Measurements from ENCODE around the gene ZHX3. TPM values are rescaled to one million over a fixed set of nuclear protein-coding genes. Genes with fewer than 3 reads are reported as not detected.

The ZHX3 gene
- total RNA-seq, 4 donors from 2014 or later, result 57.8 to 74.8 (median 60.5) TPM

GRCh38 chr20:41178904-41179432 lies 138.6 kb downstream of the ZHX3 start:
- no peak overlapping the region for H3K4me3 ChIP-seq (replicated peaks in 1 of 3)
- H3K9me3 ChIP-seq, result no peaks in the 10 kb centered on the region
- DNase-seq, result peak; percentile 70 to 79
- H3K27ac ChIP-seq, result peak overlapping the region; percentile 2 to 52 (median 46)
- peaks cover 8 to 12% of the 10 kb centered on the region in 2 donors for H3K36me3 ChIP-seq
- H3K27me3 ChIP-seq, result no peaks in the 10 kb centered on the region
- peaks cover 8 to 33% of the 10 kb centered on the region in 2 donors for H3K4me1 ChIP-seq
- TF ChIP-seq, protein P1, sequence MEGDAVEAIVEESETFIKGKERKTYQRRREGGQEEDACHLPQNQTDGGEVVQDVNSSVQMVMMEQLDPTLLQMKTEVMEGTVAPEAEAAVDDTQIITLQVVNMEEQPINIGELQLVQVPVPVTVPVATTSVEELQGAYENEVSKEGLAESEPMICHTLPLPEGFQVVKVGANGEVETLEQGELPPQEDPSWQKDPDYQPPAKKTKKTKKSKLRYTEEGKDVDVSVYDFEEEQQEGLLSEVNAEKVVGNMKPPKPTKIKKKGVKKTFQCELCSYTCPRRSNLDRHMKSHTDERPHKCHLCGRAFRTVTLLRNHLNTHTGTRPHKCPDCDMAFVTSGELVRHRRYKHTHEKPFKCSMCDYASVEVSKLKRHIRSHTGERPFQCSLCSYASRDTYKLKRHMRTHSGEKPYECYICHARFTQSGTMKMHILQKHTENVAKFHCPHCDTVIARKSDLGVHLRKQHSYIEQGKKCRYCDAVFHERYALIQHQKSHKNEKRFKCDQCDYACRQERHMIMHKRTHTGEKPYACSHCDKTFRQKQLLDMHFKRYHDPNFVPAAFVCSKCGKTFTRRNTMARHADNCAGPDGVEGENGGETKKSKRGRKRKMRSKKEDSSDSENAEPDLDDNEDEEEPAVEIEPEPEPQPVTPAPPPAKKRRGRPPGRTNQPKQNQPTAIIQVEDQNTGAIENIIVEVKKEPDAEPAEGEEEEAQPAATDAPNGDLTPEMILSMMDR (IDR thresholded peaks at IDR 0.05), result peak in 1 of 6 experiments; percentile 11
- no peak for TF ChIP-seq POLR2A (IDR thresholded peaks at IDR 0.05)
- WGBS, 2 donors, result 53% methylated on average over 8 of the region's 8 CpGs
- intact Hi-C loops (cut with DNase I), result loop anchor here (5.0 kb wide), 1 partner anchor 48 kb away; no protein-coding TSS in a partner anchor

DNA sequence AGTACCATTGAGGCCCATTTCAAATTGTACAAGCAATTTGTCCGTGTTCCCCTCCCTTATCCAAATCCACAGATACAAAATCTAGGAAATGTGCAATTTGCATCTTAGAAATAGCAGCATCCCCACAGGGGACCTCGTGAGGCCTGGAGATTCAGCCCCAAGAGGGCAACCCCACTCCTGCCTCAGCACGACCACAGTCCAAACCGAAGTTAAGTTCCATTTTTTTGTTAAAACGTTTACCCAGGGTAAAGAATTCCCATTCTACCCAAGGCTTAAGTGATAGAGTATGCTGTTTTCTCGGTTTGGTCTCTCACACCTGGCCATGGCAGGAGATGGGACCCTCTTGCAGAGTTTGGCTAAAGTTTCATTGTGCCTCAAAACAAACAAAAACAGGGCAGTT lies 139.0 kb downstream of the ZHX3 start:
- H3K36me3 ChIP-seq, result peaks cover 13 to 16% of the 10 kb centered on the region in 2 donors
- no peak for DNase-seq
- 79 to 87% methylated on average over 6 of the region's 6 CpGs for WGBS, 2 donors
- H3K4me3 ChIP-seq (replicated peaks in 1 of 3), result no peak overlapping the region
- intact Hi-C loops (cut with DNase I), result loop anchor here (5.0 kb wide), 1 partner anchor 49 kb away; no protein-coding TSS in a partner anchor
- no peak for TF ChIP-seq POLR2A (IDR thresholded peaks at IDR 0.05)
- TF ChIP-seq, protein P1 (IDR thresholded peaks at IDR 0.05), result no peak
- H3K4me1 ChIP-seq, result peaks cover 8 to 33% of the 10 kb centered on the region in 2 donors
- peak overlapping the region; percentile 2 to 52 (median 46) for H3K27ac ChIP-seq
- no peaks in the 10 kb centered on the region for H3K27me3 ChIP-seq
- H3K9me3 ChIP-seq, result no peaks in the 10 kb centered on the region

DNA sequence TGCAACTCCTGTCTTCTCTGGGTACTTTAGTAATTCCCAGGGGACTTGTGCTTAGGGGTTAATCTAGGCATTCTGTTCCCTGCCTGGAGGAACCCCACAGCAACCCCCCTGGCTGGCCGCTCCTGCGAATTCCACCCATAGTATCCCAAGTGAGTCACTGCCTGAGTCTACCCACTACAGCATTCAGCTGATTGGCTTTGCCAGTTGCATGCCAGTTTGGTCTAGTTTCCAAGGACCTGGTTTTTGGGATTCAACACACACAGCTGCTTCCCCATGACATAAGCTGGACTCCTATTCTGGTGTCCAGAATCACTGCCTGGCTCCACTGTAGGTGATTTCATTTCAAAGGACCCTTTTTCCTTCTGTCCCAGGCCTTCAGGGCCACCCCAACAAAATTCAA lies 139.9 kb downstream of the ZHX3 start:
- H3K4me1 ChIP-seq, result peaks cover 10 to 35% of the 10 kb centered on the region in 2 donors
- DNase-seq, result peak in 1 of 2 donors; percentile 54
- peaks cover 16 to 18% of the 10 kb centered on the region in 2 donors for H3K36me3 ChIP-seq
- H3K27ac ChIP-seq, result peak overlapping the region; percentile 21 to 71 (median 26)
- H3K27me3 ChIP-seq, result no peaks in the 10 kb centered on the region
- intact Hi-C loops (cut with DNase I), result loop anchor here (5.0 kb wide), 1 partner anchor 50 kb away; no protein-coding TSS in a partner anchor
- no peaks in the 10 kb centered on the region for H3K9me3 ChIP-seq
- no peak overlapping the region for H3K4me3 ChIP-seq (replicated peaks in 1 of 3)
- 78 to 89% methylated on average over 2 of the region's 2 CpGs for WGBS, 2 donors
- no peak for TF ChIP-seq POLR2A (IDR thresholded peaks at IDR 0.05)
- TF ChIP-seq, protein P1 (IDR thresholded peaks at IDR 0.05), result no peak

- intact Hi-C loops (cut with DNase I), result loop anchor here (5.0 kb wide), 1 partner anchor 50 kb away; no protein-coding TSS in a partner anchor
- H3K27me3 ChIP-seq, result no peaks in the 10 kb centered on the region
- no peak for TF ChIP-seq POLR2A (IDR thresholded peaks at IDR 0.05)
- TF ChIP-seq, protein P1 (IDR thresholded peaks at IDR 0.05), result no peak
- no peaks in the 10 kb centered on the region for H3K9me3 ChIP-seq
- peaks cover 22 to 25% of the 10 kb centered on the region in 2 donors for H3K36me3 ChIP-seq
- peaks cover 11 to 42% of the 10 kb centered on the region in 2 donors for H3K4me1 ChIP-seq
- peak in 1 of 2 donors; percentile 1 for DNase-seq
- no peak overlapping the region for H3K4me3 ChIP-seq (replicated peaks in 1 of 3)
- peak overlapping the region; percentile 23 to 71 (median 26) for H3K27ac ChIP-seq
- WGBS, 2 donors, result 81 to 83% methylated on average over 8 of the region's 8 CpGs
These were observed 140.6 kb downstream of the ZHX3 start for GRCh38 chr20:41176711-41177552.
